HG02852 (cell line): ENCODE measurements around the gene RIMBP2.

Experiments used
- ATAC-seq: cut with Tn5 transposase; IDR thresholded peaks from one replicate; pipeline ENCODE4 v1.9.1; 2021; ENCODE audit warnings: mild to moderate bottlenecking, moderate library complexity; ENCODE audit not compliant: unreplicated experiment

RIMBP2 gene

DNA sequence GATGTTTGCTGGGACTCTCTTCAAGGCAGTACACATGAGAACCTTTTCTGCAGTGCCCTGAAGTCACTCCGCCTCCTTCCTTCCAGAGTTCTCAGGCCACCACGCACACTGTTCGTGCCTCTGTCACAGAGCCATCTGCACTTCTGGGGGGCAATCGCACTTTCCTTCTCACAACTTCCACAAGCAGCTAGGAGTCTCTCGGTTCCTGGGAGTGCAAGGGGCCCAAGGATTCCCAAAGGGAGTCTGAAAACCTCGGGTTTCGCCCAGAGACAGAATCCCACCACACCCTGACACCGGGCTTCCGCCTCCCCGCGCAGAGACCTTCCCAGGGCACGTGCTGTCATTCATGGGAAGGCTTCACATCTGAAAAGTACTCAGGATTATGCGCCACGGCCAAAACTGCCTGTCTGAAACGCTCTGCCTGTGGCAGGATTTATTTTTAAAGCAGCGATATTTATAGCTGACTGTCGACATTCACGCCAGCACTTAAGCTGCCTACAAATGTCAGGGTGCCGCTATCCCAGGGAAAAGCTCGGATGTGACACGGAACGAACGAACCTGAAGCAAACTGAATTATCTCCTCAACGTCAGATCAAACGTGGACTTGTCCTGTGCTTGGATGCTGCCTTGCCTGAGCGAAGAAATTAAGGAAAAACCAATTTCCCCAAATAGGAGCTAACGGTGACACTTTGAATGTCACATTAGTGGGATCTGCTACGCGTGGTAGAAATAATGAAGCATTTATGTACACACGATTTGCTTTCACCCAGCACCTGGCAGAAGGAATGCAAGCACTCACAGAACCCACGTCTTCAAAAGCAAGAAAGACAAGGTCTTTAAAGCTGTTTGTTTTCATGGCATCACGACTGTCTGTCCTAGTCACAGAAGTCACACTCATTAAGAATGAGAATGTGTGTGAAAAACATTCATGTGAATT, 224.4 kb downstream of the RIMBP2 start:
- ATAC-seq = no peak

DNA sequence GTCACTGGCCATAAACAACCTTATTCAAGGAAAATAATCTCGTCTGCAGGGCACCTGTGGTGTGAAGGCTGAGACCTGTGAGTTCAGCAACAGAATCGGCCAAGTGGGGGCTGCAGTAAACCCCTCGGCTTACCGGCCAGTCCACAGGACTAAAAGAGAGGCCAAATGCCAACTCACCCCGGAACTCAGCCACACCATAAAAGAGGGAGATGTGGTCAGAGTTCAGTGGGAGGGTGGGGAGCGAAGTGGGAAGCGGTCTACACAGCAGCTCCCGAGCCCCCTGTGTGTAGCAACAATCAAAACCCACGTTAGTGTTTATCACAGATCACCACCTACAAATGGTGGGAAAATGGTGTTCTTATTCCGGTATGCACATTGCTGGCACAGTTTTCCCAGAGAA, 225.4 kb downstream of the RIMBP2 start:
- no peak for ATAC-seq

DNA sequence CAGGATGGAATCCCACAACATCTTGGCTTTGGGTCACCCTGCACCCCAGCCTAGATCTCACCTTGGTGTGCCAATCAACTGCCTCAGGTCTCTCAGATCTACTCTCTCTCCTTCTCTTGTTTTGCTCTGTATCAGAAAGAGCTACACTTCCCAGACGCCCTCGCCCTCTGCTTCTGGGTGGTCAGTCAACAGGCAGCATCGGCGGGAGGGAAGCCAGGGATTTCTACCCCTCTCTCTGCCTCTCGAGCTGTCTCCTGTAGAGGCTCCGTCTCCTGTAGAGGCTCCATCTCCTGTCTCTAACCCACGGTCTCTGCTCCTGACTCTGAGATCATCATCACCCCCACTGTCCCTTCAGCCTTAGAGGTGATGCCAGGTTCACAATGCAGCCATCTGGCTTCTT, 226.8 kb downstream of the RIMBP2 start:
- no peak for ATAC-seq

DNA sequence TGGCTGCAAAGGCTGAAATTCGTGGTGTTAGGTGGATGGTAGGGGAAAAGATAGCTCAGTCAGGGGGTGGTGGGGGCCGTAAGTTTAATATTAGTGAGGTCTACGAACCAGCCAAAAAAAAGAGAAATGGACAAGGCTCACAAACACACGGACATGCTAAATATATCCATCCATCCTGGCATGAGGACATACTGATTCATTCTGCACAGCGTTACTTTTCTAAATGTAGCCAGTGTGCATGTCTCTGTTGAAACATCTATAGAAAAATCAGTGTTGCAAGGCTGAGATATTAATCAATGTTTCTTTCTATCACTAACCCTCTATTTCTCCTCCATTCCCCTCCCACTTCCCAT, 227.8 kb downstream of the RIMBP2 start:
- no peak for ATAC-seq

DNA sequence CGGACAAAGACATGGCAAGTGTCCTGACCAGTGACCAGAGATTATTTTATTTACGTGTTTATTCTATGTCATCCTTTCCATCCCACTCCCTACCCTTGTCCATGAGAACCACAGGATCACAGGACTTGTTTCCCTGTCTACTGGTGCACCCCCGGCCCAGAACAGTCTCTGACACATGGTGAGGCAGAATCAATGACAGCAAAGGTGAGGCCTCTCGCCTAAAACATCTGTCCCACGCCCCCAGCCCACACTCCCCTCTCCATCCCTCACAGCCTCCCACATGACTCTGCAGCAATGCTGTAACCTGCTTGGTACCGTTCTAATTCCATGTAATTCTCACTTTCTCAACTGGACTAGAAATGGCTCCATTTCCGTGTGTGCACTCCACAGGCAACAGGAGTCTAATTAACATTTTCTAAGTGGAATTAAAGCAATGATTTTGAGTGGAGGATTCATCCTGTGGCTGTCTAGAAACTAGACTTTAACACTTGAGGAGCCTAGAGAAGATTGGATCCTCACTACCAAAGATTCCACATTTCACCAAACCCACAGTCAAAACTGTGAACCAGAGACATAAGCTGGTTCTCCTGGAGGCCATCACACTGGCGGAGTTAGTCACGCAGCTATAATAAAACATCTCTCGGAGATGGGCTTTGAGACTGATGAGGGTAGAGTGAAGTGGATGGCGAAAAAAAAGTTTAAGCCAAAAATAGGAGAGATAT, 228.3 kb downstream of the RIMBP2 start:
- ATAC-seq = no peak

DNA sequence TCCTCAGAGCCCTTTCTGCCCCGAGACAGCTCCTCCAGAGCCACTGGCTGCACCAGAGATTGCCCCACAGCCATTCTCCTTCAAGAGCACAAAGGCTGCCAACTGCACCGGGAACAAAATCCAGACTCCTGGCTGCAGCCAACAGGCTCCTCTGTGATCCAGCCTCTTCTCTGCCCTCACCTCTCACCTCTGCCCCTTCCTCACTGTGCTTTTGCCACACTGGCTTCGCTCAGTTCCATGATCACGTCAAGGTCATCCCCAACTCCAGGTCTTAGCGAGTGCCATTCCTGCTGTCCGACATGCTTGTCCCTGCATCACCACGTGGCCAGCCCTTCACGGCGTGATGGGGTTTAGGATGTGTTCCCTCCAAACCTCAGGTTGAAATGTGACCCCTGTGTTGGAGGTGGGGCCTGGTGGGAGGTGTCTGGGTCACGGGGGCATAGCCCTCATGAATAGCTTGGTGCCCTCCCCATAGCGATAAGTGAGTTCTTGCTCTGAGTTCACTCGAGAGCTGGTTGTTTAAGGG, 229.1 kb downstream of the RIMBP2 start:
- ATAC-seq = no peak

DNA sequence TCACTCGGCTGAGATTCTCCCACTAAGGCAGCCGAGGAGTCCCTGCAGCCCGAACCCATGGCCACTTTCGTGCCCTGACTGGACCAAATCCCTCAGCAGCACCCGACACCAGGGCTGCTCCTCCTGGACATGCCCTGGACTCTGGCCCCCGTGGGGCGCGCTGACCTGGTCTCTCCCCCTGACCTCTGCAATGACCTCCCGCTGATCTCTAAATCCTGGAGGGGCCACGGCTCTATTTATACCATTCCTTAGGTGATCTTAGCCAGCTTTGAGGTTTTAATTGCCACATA, 230.0 kb downstream of the RIMBP2 start:
- no peak for ATAC-seq

DNA sequence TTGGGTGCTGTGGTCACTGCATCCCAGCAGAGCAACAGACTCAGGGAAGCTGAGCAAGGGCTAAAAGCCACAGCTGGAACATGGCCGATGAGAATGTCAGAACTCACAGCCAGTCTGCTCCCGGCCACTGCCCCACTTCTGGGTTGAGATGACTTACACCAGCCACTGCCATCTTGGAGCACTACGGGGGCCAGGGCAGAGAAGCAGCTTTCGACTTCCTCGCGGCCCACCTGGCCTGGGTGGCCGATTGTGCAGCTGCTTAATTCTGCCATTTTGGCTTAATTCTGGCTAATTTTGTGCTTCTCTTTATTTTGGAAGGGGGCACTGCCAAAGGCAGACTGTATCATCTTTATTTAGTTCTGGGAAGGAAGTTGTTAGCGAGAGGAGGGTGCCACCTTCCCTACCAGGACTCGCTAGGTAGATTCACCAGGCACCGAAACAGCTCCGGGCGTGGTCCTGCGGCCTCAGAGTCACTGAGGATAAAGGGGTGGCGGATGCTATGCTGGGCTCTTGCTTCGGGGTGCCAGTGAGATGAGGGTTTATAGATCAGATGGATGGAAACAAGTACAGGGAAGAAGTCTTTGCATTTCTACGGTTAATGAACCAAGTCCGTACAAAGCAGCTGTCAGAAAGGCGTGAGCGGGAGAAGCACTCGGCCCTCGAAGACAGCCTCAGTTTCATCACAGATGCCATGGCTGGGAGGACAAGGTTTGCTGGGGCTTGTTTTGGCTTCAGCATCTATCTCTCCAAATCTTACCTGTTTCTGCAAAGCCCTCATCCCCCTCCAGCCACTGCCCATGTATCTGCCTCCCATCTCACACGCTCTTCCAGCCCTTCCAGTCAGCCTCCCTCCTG, 230.6 kb downstream of the RIMBP2 start:
- no peak for ATAC-seq

DNA sequence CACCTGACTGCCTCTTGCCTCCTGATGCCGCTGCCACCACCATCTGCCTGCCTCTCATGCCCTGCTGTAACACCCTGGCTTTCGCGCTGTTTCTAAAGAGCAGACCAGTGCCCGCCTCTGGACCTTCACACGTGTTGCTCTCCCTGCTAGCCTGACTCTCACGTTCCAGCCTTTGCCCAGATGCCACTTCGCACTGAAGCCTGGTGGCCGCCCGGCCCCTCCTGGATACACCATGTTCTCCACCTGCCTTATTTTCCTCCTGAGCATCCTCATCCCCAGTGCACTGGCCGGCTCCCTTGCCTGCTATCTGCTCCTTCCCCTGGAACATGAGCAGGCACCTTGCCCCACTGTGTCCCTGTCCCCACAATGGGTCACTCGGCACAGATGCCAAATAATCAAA, 231.9 kb downstream of the RIMBP2 start:
- no peak for ATAC-seq

DNA sequence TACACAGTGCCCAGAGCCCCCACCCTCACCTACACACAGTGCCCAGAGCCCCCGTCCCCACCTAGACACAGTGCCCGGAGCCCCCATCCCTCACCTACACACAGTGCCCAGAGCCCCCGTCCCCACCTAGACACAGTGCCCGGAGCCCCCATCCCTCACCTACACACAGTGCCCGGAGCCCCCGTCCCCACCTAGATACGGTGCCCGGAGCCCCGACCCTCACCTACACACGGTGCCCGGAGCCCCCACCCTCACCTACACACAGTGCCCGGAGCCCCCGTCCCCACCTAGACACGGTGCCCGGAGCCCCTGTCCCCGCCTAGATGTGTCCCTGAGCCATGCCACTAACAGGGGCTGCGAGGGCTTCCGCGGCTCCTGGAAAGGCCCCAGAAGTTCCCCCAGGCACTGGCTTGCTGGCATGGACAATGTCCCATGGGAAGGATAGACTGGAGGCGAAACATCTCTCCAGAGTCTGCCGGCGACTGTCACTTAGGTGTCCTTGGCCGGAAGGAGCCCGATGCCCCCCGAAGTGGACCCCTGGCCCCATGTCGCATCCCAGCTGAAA, 232.4 kb downstream of the RIMBP2 start:
- ATAC-seq = no peak

DNA sequence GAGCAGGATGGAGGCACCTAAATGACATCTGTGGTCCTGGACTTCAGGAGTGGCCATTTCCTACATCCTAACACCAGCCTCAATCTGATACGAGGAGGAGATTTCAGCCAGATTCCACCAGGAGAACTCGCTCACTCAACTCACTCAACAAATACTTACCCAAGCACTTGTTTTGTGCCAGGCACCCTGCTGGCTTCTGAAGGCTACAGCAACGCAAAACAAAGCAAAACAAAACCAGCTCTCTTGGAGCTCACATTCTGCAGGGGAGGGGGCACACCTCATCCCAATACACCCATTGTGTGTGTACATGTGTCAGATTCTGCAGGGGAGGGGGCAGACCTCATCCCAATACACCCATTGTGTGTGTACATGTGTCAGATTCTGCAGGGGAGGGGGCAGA, 233.7 kb downstream of the RIMBP2 start:
- no peak for ATAC-seq

DNA sequence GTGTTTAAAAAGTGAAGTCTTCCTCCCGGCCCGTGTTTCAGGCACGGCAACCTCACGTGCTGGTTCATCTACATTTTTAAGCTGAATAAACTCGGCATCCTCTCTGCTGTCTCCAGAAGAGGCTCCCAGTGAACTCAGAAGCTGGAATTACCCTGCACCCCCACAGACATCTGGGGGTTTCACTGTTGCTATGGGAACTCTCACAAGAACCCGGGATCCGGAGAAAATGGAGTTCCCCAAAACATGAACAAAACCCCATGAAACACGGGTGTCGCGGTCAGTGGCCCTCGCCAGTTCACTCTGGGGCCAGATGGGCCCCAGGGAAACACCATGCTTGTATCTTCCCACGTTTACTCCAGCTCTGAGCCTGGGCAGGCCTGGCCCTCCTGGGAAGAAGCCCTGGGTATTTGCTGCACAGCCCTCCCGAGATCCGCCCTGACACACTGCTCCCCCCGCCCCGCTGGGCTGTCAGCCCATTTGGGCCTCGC, 234.7 kb downstream of the RIMBP2 start:
- no peak for ATAC-seq

DNA sequence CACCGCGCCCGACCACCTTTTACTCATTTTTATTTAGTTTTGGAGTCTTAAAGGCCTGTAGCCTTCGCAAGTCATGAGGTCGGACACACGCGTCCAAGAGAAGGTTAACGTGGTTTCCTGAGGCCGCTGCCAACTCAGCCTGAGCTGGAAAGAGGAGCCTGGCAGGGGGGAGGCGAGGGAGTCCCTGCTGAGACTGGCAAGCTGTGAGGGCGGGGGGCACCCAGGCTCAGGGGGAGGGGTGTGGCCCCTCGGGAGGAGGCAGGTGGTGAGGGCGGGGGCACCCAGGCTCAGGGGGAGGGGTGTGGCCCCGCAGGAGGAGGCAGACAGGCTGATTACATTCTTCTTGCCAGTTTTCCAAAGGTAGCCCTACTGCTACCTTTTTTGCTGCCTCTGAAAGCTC, 235.2 kb downstream of the RIMBP2 start:
- no peak for ATAC-seq

DNA sequence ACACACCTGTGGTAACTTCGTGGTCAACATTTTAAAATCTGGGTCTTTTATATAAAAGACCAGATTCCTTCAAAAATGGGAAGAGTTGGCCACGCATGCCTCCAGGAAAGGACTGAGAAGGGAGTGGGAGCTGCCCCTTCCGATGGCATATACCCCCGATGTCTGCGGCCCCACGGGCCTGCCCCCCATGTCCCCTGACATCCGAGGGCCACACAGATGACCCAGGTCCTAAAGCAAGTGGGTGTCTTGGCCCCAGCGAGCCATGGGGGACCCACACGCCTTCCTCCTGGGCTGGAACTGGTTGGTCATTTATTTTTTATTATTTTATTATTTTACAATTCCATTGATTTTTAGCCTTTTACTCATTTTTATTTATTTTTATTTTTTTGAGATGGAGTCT, 235.9 kb downstream of the RIMBP2 start:
- ATAC-seq = no peak

DNA sequence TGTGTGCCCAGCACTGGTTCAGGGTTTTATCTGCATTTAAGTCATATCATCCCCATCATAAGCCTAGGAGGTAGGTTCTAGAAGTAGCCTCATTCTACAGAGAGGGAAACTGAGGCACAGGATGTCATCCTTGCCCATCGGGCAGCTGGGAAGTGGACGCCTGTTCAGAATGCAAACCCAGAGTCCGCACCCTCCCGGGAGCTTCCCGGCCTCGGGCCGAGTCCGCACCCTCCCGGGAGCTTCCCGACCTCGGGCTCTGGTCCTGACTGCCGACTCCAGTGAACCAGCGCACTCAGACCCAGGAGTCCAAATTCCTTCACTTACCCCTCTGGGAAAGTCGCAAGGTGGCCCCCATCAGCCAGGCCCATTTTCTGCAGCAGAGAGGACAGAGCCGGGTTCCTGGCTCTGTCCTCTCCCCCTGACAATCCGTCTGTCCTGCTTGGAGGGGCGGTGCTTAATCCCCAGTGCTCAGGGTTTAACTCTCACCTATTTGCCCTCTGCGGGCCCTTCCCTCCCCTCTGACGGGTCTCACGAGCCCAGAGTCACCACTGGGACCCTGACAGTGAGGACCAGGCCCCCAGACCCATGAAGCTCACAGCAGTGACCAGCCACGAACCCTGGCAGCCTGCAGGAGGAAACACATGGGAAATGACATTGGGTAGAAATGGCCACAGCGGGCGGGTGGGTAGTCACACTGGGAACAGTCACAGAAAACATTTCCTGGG, 236.5 kb downstream of the RIMBP2 start:
- ATAC-seq = no peak

DNA sequence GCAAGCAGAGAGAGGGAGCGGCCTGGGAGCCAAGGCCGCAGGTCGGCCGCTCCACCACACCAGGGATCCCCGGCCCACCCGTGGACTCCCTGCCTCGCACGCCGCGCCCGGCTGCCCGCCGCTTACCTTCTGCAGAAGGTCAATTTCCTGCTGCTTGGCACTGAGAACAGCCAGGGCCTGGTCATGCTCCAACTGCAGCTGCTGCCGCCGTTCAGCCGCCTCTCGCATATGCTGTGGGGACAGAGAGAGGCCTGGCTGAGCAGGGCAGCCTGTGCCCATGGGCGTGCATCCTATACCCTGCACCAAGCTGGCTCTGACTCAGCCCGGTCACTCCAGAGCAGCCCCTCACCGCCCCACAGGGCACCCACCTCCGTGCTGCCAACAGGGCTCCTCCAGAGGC, 237.3 kb downstream of the RIMBP2 start:
- no peak for ATAC-seq

DNA sequence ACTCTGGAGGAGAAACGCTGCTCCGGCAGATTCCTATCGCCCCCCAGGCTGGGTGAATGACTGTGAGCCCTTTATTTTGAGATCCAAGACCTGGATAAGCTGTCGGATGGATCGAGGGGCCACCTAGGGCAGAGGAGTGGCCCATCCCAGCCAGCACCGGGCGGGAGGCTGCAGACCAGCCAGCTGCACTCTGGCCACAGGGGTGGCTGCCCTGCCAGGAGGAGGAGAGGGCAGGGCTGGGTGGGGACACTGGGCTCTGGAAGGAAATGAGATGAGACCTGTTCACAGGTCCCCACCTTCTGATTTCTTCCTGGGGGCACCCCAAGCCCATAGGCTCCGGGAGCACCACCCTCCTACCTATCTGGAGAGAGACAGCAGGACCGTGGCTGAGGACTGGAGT, 238.4 kb downstream of the RIMBP2 start:
- no peak for ATAC-seq

DNA sequence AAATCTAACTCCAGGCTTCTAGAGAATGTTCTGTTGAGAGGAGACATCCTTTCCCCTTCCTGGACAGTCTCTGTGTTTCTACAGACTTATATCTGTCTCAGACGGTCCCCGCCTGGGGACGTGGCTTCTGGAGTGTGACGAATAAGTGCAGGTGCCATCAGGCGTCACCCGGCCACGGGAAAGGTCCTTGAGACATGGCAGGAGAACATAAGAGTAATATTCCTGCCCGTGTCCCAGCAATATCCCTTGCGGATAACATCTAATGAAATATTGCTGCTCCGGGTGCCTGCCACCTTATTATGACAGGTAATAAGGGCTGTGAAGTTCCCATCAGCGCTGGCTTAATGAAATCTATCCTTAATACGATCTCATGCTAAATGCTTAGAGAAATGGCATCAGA, 238.8 kb downstream of the RIMBP2 start:
- no peak for ATAC-seq

DNA sequence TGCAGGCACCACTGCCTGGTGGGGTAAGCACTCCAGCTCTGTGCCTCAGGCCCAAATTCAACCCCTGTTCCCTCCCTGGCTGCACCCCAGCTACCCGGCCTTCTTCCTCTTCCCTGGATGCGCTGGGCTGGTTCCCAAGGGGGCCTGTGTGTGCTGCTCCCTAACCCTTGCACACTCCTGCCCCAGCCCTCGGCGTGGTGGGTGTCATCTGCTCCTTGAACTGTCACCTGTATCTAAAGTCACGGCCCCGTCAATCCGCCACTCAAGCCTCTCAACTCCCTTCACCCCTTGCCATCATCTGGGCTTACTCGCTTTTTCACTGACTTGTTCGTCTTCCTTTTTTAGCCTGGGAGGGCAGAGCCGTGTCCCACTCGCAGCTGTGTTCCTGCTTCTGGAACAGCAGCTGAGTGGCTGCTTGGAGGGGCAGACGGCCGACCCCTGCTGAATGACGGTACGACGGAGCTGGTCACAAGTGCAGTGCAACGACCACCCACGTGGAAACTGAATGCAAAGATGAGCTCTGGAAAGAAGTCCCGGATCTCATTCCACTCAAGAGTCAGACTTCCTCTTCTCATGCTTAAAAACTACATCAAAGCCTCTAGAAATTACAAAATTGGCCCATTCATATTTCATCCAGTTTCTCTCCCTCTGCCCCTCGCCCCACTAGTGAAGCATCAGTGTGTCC, 239.5 kb downstream of the RIMBP2 start:
- no peak for ATAC-seq
